HepG2 (cell line): ENCODE results near the gene EIF2AK2. TPM values are rescaled to one million over a fixed set of nuclear protein-coding genes. Genes with fewer than 3 reads are reported as not detected.

Source experiments
- ATAC-seq: fragments of 200-7000 bp; cut with Tn5 transposase; 3 replicates; pipeline ENCODE4 v1.9.1; 2020; ENCODE audit warnings: mild to moderate bottlenecking, moderate library complexity
- BruUV-seq: library from RNA; stranded (reverse); fragments of 400-500 nt; replicated peaks from 2 replicates; lab custom pipeline; 2021; lab: Mats Ljungman, UMichigan
- CTCF ChIA-PET: fragments of 300-600 bp; formaldehyde crosslinking; extraction: SDS; loops from one replicate; lab custom pipeline; 2021; ENCODE audit warnings: low total read pairs, inconsistent platforms, low intra/inter-chr PET ratio; lab: Yijun Ruan, JAX
- POLR2A ChIA-PET: fragments of 350-600 bp; sonication (Branson Sonifier 250); formaldehyde crosslinking; loops from one replicate; lab custom pipeline; 2020; ENCODE audit warnings: antibody characterized with exemption, inconsistent platforms; lab: Yijun Ruan, JAX
- DNase-seq: peaks from one replicate; pipeline ENCODE4 v3.0.0-alpha.2; 2015; ENCODE audit warnings: low spot score
- FAIRE-seq: peaks from 3 replicates; lab custom pipeline; 2011; peaks lifted over from hg19 to GRCh38; lab: Jason Lieb, UNC
- H2AFZ ChIP-seq: one replicate; pipeline ENCODE4 v1.6.1; 2011; ENCODE audit warnings: low read length, inconsistent platforms
- H3K27ac ChIP-seq: fragments of 300-600 bp; 3 replicates; pipeline ENCODE4 v1.8.0; 2011; ENCODE audit warnings: mixed run types, mild to moderate bottlenecking, mixed read lengths, low read length, inconsistent platforms; ENCODE audit not compliant: insufficient read depth; ENCODE audit errors: extremely low read length
- H3K27me3 ChIP-seq, 2 experiments: fragments of 200-600 bp in 1 of 2; 2 replicates in 1 of 2; 3 replicates in 1 of 2; pipeline versions ENCODE4 v1.6.0 to v1.8.0; 2011; ENCODE audit warnings: low read length in 2 of 2, mild to moderate bottlenecking in 2 of 2, moderate library complexity in 2 of 2, inconsistent platforms in 1 of 2; ENCODE audit not compliant: insufficient read depth in 2 of 2, control insufficient read depth in 1 of 2
- H3K36me3 ChIP-seq, 2 experiments: fragments of 200-600 bp in 1 of 2; replicated peaks in 1 of 2; 2 replicates in 1 of 2; 3 replicates in 1 of 2; pipeline versions ENCODE4 v1.5.1 to v1.8.0; 2011; ENCODE audit warnings: low read length in 2 of 2, inconsistent platforms in 1 of 2; ENCODE audit not compliant: insufficient read depth in 2 of 2, control insufficient read depth in 1 of 2
- H3K4me1 ChIP-seq: 2 replicates; pipeline ENCODE4 v1.5.1; 2012; ENCODE audit warnings: low read length, inconsistent platforms; ENCODE audit not compliant: insufficient read depth
- H3K4me2 ChIP-seq: 2 replicates; pipeline ENCODE4 v1.6.0; 2011; ENCODE audit warnings: low read depth, low read length, inconsistent platforms
- H3K4me3 ChIP-seq, 3 experiments: fragments of 200-600 bp in 1 of 3; sonication (generic), shearing (Covaris generic) in 1 of 3; replicated peaks in 1 of 3; 2 replicates each; pipeline ENCODE4 v1.5.1; 2011 to 2016; ENCODE audit warnings: low read length in 3 of 3, inconsistent platforms in 2 of 3, low read depth in 2 of 3, mild to moderate bottlenecking in 2 of 3, control low read depth in 1 of 3, mixed read lengths in 1 of 3; ENCODE audit not compliant: insufficient read depth in 1 of 3
- H3K79me2 ChIP-seq: one replicate; pipeline ENCODE4 v1.6.1; 2011; ENCODE audit warnings: low read length, inconsistent platforms; ENCODE audit not compliant: insufficient read depth
- H3K9ac ChIP-seq: 2 replicates; pipeline ENCODE4 v1.6.0; 2011; ENCODE audit warnings: mild to moderate bottlenecking, low read depth, low read length, inconsistent platforms; ENCODE audit not compliant: insufficient read depth
- H3K9me3 ChIP-seq: 2 replicates; pipeline ENCODE4 v1.5.1; 2012; ENCODE audit warnings: mild to moderate bottlenecking, low read length
- H4K20me1 ChIP-seq: 2 replicates; pipeline ENCODE4 v1.6.0; 2011; ENCODE audit warnings: inconsistent platforms, mild to moderate bottlenecking, low read length, moderate library complexity; ENCODE audit not compliant: insufficient read depth
- NCOA5 ChIP-seq: sonication (generic); formaldehyde crosslinking; IDR thresholded peaks from 2 replicates; pipeline ENCODE4 v1.4.0; 2020; ENCODE audit warnings: missing genetic modification reagents
- NFRKB ChIP-seq: fragments of 450-650 bp; IDR thresholded peaks from 2 replicates; pipeline ENCODE4 v1.6.1; 2017
- RFXANK ChIP-seq: IDR thresholded peaks from 2 replicates; pipeline ENCODE4 v1.6.1; 2016
- RORA ChIP-seq: sonication (generic); formaldehyde crosslinking; IDR thresholded peaks from 2 replicates; pipeline ENCODE4 v1.5.0; 2020; ENCODE audit warnings: mild to moderate bottlenecking, missing genetic modification reagents, moderate library complexity
- ZSCAN29 ChIP-seq: sonication (generic); formaldehyde crosslinking; conservative IDR thresholded peaks from 2 replicates; pipeline ENCODE4 v1.4.0; 2020; ENCODE audit warnings: mild to moderate bottlenecking, missing genetic modification reagents
- WGBS: methylation state at CpG from one replicate; pipeline ENCODE4 v1.1.6; 2017; ENCODE audit warnings: low lambda C conversion rate; 5-methylcytosine and 5-hydroxymethylcytosine counted together
- in situ Hi-C: cut with HindIII; loops from 2 replicates; pipeline ENCODE4 v1.10.0; 2017; ENCODE audit warnings: low pct_unique_long_range_greater_than_20kb; ENCODE audit not compliant: extremely low pct_ligation_motif_present
- intact Hi-C: fragments of 100-400 bp; cut with micrococcal nuclease; formaldehyde crosslinking; loops from one replicate; pipeline ENCODE4 v1.10.0; 2022; ENCODE audit not compliant: unreplicated experiment
- polyA plus RNA-seq, 8 experiments: library from polyadenylated mRNA; depleted of rRNA in 3 of 8; stranded (reverse) in 7 of 8; unstranded in 1 of 8; fragments of >200 nt; fragmentation: Illumina TruSeq in 4 of 8; extraction: Trizol in 4 of 8; gene quantifications; 2 replicates each; pipeline versions ENCODE4 v1.2.1 to v1.2.3, GENCODE V29; 2011 to 2016; ENCODE audit warnings: low read depth in 4 of 8, missing spikeins in 1 of 8, mixed read lengths in 1 of 8; ENCODE audit not compliant: insufficient read depth in 1 of 8
- total RNA-seq, 5 experiments: library from RNA; depleted of rRNA; stranded (reverse); fragments of >200 nt; fragmentation: Illumina TruSeq; extraction: Trizol; gene quantifications; 2 replicates each; pipeline ENCODE4 v1.2.3, GENCODE V29; 2016; ENCODE audit warnings: low read depth in 1 of 5
- TF ChIP-seq, protein P1 (sequence below): sonication (generic); formaldehyde crosslinking; IDR thresholded peaks from 2 replicates; pipeline ENCODE4 v1.5.1; 2020; ENCODE audit warnings: missing genetic modification reagents, mild to moderate bottlenecking, borderline replicate concordance
- TF ChIP-seq, protein P2 (sequence below): sonication (generic); formaldehyde crosslinking; IDR thresholded peaks from 2 replicates; pipeline ENCODE4 v1.8.0; 2022; ENCODE audit warnings: mild to moderate bottlenecking, missing genetic modification reagents, borderline replicate concordance
- TF ChIP-seq, protein P3 (sequence below): sonication (generic); formaldehyde crosslinking; IDR thresholded peaks from 2 replicates; pipeline ENCODE4 v1.9.0; 2022; ENCODE audit warnings: low read depth, missing genetic modification reagents
- TF ChIP-seq, protein P4 (sequence below), 2 experiments: sonication (generic) in 1 of 2; formaldehyde crosslinking in 1 of 2; IDR thresholded peaks; 2 replicates each; pipeline versions ENCODE4 v1.6.1 to v1.9.0; 2014 to 2022; ENCODE audit warnings: antibody characterized with exemption in 1 of 2, borderline replicate concordance in 1 of 2, inconsistent platforms in 1 of 2, low read depth in 1 of 2, missing genetic modification reagents in 1 of 2

Gene EIF2AK2
- total and polyA plus RNA-seq, 2 of the 13 experiments (the other 11 are each of a cell fraction or from before 2014, with no cell fraction given) = 10.2 to 26.1 TPM

DNA sequence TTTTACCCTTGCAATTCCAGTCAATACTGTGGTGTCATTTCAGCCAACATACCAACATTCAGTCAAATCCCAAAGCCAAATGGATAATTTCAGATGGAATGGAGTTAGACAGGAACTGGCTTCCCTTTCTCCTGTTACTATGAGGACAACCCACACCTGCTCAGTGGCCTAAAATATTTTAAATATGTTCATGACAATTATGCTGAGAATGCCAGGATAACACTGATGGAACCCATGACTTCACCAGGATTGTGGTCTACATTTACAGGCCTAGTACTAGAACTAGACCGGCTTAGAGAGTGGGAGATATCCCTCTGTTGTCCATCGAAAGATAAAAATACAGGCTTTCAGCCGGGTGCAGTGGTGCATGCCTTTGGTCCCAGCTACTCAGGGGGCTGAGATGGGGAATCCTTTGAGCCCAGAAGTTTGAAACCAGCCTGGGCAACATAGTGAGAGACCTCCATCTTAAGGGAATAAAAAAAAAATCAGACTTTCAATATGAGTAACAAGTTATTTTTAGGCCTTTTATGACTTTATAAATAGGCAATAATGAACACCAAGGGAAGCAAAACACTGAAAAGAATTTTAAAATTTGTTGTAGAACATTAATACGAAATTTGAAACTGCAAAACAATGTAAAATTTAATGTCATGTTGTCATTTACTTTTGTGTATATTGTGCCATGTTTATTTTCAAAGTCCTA, 58.2 kb downstream of the EIF2AK2 start (continued):
- TF ChIP-seq, protein P1, sequence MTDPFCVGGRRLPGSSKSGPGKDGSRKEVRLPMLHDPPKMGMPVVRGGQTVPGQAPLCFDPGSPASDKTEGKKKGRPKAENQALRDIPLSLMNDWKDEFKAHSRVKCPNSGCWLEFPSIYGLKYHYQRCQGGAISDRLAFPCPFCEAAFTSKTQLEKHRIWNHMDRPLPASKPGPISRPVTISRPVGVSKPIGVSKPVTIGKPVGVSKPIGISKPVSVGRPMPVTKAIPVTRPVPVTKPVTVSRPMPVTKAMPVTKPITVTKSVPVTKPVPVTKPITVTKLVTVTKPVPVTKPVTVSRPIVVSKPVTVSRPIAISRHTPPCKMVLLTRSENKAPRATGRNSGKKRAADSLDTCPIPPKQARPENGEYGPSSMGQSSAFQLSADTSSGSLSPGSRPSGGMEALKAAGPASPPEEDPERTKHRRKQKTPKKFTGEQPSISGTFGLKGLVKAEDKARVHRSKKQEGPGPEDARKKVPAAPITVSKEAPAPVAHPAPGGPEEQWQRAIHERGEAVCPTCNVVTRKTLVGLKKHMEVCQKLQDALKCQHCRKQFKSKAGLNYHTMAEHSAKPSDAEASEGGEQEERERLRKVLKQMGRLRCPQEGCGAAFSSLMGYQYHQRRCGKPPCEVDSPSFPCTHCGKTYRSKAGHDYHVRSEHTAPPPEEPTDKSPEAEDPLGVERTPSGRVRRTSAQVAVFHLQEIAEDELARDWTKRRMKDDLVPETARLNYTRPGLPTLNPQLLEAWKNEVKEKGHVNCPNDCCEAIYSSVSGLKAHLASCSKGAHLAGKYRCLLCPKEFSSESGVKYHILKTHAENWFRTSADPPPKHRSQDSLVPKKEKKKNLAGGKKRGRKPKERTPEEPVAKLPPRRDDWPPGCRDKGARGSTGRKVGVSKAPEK (CRISPR knock-in tag) = no peak
- TF ChIP-seq, protein P2, sequence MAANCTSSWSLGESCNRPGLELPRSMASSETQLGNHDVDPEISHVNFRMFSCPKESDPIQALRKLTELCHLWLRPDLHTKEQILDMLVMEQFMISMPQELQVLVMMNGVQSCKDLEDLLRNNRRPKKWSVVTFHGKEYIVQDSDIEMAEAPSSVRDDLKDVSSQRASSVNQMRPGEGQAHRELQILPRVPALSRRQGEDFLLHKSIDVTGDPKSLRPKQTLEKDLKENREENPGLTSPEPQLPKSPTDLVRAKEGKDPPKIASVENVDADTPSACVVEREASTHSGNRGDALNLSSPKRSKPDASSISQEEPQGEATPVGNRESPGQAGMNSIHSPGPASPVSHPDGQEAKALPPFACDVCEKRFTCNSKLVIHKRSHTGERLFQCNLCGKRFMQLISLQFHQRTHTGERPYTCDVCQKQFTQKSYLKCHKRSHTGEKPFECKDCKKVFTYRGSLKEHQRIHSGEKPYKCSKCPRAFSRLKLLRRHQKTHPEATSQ (CRISPR knock-in tag) = no peak
- TF ChIP-seq RORA (CRISPR knock-in tag) = no peak

DNA sequence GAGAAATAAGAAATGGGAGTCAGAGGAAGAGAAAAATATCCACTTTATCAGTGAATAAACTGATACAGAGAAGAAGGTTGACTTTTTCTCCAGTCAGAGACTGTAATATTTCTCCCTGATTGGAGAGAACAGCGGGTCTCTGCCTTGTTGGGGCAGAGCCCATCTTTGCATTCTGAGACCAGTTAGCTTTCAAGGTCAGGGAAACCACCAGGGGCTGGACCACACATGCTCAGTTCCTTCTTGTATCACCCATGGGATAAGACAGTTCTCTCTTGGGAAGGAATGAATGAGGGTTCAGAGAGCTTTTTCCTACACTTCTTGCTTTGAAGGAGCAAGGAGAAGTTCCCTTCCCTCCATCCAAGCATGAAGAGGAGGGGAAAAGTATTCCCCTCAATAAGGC, 60.2 kb downstream of the EIF2AK2 start:
- FAIRE-seq (no peak), DNase-seq (no peak), ATAC-seq (no peak)
- ChIA-PET POLR2A (no interaction called here), CTCF (no interaction called here)
- WGBS = 94% methylated on average over 1 of the region's 1 CpG
- intact Hi-C loops = no loop called here
- Histone ChIP-seq H3K9ac (no peak overlapping the region), H3K4me2 (no peak overlapping the region), H3K4me3 (no peak overlapping the region), H3K9me3 (no peaks in the 10 kb centered on the region), H4K20me1 (no peaks in the 10 kb centered on the region), H3K27ac (no peak overlapping the region), H3K4me1 (no peaks in the 10 kb centered on the region), H2AFZ (no peak overlapping the region), H3K79me2 (no peaks in the 10 kb centered on the region), H3K36me3 (peaks cover 4 to 17% of the 10 kb centered on the region in 2 experiments), H3K27me3 (no peaks in the 10 kb centered on the region)
- no TSS peak for BruUV-seq
- in situ Hi-C loops = no loop called here
- TF ChIP-seq, protein P3, sequence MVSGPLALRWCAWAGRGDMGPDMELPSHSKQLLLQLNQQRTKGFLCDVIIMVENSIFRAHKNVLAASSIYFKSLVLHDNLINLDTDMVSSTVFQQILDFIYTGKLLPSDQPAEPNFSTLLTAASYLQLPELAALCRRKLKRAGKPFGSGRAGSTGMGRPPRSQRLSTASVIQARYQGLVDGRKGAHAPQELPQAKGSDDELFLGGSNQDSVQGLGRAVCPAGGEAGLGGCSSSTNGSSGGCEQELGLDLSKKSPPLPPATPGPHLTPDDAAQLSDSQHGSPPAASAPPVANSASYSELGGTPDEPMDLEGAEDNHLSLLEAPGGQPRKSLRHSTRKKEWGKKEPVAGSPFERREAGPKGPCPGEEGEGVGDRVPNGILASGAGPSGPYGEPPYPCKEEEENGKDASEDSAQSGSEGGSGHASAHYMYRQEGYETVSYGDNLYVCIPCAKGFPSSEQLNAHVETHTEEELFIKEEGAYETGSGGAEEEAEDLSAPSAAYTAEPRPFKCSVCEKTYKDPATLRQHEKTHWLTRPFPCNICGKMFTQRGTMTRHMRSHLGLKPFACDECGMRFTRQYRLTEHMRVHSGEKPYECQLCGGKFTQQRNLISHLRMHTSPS (CRISPR knock-in tag) = no peak
- TF ChIP-seq NFRKB (no peak), ZSCAN29 (CRISPR knock-in tag) (no peak), NCOA5 (CRISPR knock-in tag) (no peak), RFXANK (CRISPR knock-in tag) (no peak)
- TF ChIP-seq, protein P4, sequence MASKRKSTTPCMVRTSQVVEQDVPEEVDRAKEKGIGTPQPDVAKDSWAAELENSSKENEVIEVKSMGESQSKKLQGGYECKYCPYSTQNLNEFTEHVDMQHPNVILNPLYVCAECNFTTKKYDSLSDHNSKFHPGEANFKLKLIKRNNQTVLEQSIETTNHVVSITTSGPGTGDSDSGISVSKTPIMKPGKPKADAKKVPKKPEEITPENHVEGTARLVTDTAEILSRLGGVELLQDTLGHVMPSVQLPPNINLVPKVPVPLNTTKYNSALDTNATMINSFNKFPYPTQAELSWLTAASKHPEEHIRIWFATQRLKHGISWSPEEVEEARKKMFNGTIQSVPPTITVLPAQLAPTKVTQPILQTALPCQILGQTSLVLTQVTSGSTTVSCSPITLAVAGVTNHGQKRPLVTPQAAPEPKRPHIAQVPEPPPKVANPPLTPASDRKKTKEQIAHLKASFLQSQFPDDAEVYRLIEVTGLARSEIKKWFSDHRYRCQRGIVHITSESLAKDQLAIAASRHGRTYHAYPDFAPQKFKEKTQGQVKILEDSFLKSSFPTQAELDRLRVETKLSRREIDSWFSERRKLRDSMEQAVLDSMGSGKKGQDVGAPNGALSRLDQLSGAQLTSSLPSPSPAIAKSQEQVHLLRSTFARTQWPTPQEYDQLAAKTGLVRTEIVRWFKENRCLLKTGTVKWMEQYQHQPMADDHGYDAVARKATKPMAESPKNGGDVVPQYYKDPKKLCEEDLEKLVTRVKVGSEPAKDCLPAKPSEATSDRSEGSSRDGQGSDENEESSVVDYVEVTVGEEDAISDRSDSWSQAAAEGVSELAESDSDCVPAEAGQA (IDR thresholded peaks at IDR 0.05; ENCODE audit: low read depth) = no peak
- TF ChIP-seq, protein P4 (CRISPR knock-in tag; IDR thresholded peaks at IDR 0.05; ENCODE audit: borderline replicate concordance) = no peak
